ENCODE results near the gene TRIM15. TPM values are rescaled to one million over a fixed set of nuclear protein-coding genes. Genes with fewer than 3 reads are reported as not detected.

The TRIM15 gene
- total RNA-seq, 1 experiment from 2014 or later, result 0.20 TPM

- no peak overlapping the region for H4K8ac ChIP-seq (replicated peaks; ENCODE audit: insufficient read length, low read depth, low read length)
- H2BK20ac ChIP-seq (ENCODE audit: low read depth, low read length, poor library complexity, severe bottlenecking), result no peak overlapping the region
- Mint-ChIP-seq H3K9me3 (no peaks in the 10 kb centered on the region), H3K36me3 (ENCODE audit: insufficient read depth in 1 of 3, low read depth in 3 of 3) (no peaks in the 10 kb centered on the region), H3K27ac (no peak overlapping the region), H3K4me1 (peaks cover 2% of the 10 kb centered on the region in 2 experiments; a peak in 1 of 4 replicates), H3K4me3 (no peak overlapping the region), H3K27me3 (ENCODE audit: low read depth) (peaks cover 70% of the 10 kb centered on the region)
- no peak overlapping the region for H2BK12ac ChIP-seq (ENCODE audit: insufficient read length, low read depth, low read length)
- H3K79me2 ChIP-seq (ENCODE audit: insufficient read depth, low read length), result no peaks in the 10 kb centered on the region
- H2AK5ac ChIP-seq (ENCODE audit: insufficient read length, low read length), result no peak overlapping the region
- WGBS (ENCODE audit: extremely low coverage, insufficient read length, low lambda C conversion rate), result no CpG with 5 or more reads among the region's 2 CpGs
- H2BK120ac ChIP-seq (ENCODE audit: low read depth, low read length, poor library complexity, severe bottlenecking), result no peak overlapping the region
- no peak overlapping the region for H3K4me2 ChIP-seq (ENCODE audit: insufficient read depth, insufficient read length, low read length)
- DNase-seq, result no peak
- H3K18ac ChIP-seq (ENCODE audit: insufficient read length, low read depth, low read length), result no peak overlapping the region
- no peak overlapping the region for H4K91ac ChIP-seq (ENCODE audit: insufficient read length, low read depth, low read length)
- no peaks in the 10 kb centered on the region for H3K79me1 ChIP-seq (ENCODE audit: insufficient read depth, low read depth, low read length, poor library complexity, severe bottlenecking)
- H2AFZ ChIP-seq (ENCODE audit: low read length), result no peak overlapping the region
- H3K27me3 ChIP-seq (ENCODE audit: insufficient read depth, low read length), result no peaks in the 10 kb centered on the region
- no peaks in the 10 kb centered on the region for H4K20me1 ChIP-seq (ENCODE audit: control insufficient read depth, insufficient read depth, insufficient read length)
- no peak overlapping the region for H3K14ac ChIP-seq (ENCODE audit: insufficient read depth, low read length)
- no peak overlapping the region for H2BK5ac ChIP-seq (ENCODE audit: insufficient read length, low read length)
- no peak overlapping the region for H3K4ac ChIP-seq (ENCODE audit: low read depth, low read length)
- H3T11ph ChIP-seq (ENCODE audit: low read length), result no peak overlapping the region
- no peak overlapping the region for H2BK15ac ChIP-seq (ENCODE audit: low read depth, low read length)
- H3K56ac ChIP-seq (ENCODE audit: insufficient read length, low read depth, low read length), result no peak overlapping the region
- no peaks in the 10 kb centered on the region for H3K4me1 ChIP-seq (ENCODE audit: insufficient read depth, low read length)
- no peak overlapping the region for H3K9ac ChIP-seq (ENCODE audit: extremely low read depth, insufficient read length, low read length)
- no peak overlapping the region for H3K27ac ChIP-seq (ENCODE audit: insufficient read length, low read depth, low read length)
- no peak overlapping the region for H4K5ac ChIP-seq (ENCODE audit: insufficient read length, low read depth, low read length)
- H3K23me2 ChIP-seq (ENCODE audit: insufficient read length, low read depth, low read length, poor library complexity, severe bottlenecking), result no peaks in the 10 kb centered on the region
- no peak for TF ChIP-seq CTCF (conservative IDR thresholded peaks at IDR 0.05)
- no peak overlapping the region for H3K23ac ChIP-seq (ENCODE audit: insufficient read length, low read depth, low read length)
- H3K9me3 ChIP-seq (ENCODE audit: control insufficient read depth, low read depth, low read length), result no peaks in the 10 kb centered on the region
Measured at GRCh38 chr6:30155520-30156261, 7.7 kb upstream of the TRIM15 start.

Data from H9 (cell line).